ENCODE measurements around the gene EML3.

EML3 gene

GRCh38 chr11:62646825-62647608 lies 34.4 kb upstream of the EML3 start:
- H3K4me3 ChIP-seq (ENCODE audit: low read depth in 1 of 5, low read length in 5 of 5) = peak overlapping the region in 3 of 5 donors; percentile 28 to 95 (median 53)
- peak overlapping the region; percentile 96 for H3K27ac ChIP-seq (ENCODE audit: low read depth, low read length)
- H3K9me3 ChIP-seq (ENCODE audit: control insufficient read depth in 5 of 5, low read length in 5 of 5) = no peaks in the 10 kb centered on the region
- peaks cover 4 to 36% (median 29%) of the 10 kb centered on the region in 5 donors for H3K4me1 ChIP-seq (ENCODE audit: control insufficient read depth in 5 of 5, insufficient read depth in 5 of 5, low read length in 5 of 5)
- no peaks in the 10 kb centered on the region for H3K27me3 ChIP-seq (ENCODE audit: control insufficient read depth in 5 of 5, insufficient read depth in 4 of 5, low read length in 5 of 5)
- peak overlapping the region in 3 of 5 donors; percentile 37 to 64 (median 48) for H3K9ac ChIP-seq (ENCODE audit: low read length in 5 of 5)
- peaks cover 0 to 43% (median 34%) of the 10 kb centered on the region in 5 donors for H3K36me3 ChIP-seq (ENCODE audit: control insufficient read depth in 5 of 5, insufficient read depth in 5 of 5, low read length in 5 of 5)

DNA sequence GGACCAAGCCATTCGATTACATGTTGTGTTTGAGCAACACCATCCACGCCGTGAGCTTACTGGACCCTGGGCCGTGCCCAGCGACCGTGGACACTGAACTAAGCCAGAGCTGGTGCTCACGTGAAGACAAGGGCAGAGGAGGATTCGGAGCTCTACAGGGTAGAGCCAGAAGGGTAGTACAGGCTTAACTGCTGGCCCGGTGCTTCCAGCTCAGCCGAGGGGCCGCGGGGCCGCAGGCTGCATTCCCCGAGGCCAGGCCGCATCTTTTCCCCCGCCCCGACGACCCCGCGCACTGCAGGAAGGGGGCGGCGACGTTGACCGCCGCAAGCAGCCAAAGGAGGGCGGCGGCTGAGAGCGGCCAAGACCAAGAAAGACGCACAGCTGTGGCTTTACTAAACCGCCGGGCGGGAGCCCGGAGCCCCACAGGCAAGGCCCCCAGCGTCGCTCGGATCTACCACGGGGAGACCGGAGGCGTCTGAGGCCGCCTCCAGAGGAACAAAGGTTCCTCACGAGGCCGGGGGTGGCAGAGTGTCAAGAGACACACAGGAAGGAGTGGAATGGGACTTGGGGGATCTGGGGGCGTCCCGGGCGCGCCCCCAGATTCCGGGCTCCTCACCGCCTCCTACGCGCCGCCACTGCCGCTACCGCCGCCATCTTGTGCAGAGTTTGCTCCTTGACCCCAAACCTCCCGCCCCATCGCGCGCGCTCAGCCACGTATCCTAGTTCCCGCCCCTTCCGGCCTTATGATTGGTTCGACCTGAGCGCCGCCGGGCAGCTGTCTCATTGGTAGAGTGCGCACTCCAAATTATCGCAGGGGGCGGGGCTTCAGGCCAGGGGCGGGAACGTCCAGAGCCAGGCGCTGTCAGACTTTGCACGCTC lies 33.6 kb upstream of the EML3 start, which contains the start of gene GANAB:
GANAB (minus strand) TSS at position 668 of the 879 bp plus-strand sequence; CDS start at position 654, 14 bp downstream.
- H3K9me3 ChIP-seq (ENCODE audit: control insufficient read depth in 5 of 5, low read length in 5 of 5) = no peaks in the 10 kb centered on the region
- H3K36me3 ChIP-seq (ENCODE audit: control insufficient read depth in 5 of 5, insufficient read depth in 5 of 5, low read length in 5 of 5) = peaks cover 0 to 43% (median 34%) of the 10 kb centered on the region in 5 donors
- peak within 1 kb of the TSS; percentile 87 to 95 (median 90) for H3K4me3 ChIP-seq (ENCODE audit: low read depth in 1 of 5, low read length in 5 of 5)
- H3K27ac ChIP-seq (ENCODE audit: low read depth, low read length) = peak within 1 kb of the TSS; percentile 96
- H3K9ac ChIP-seq (ENCODE audit: low read length in 5 of 5) = peak within 1 kb of the TSS; percentile 94 to 99 (median 98)
- peaks cover 4 to 31% (median 23%) of the 10 kb centered on the region in 5 donors for H3K4me1 ChIP-seq (ENCODE audit: control insufficient read depth in 5 of 5, insufficient read depth in 5 of 5, low read length in 5 of 5)
- no peaks in the 10 kb centered on the region for H3K27me3 ChIP-seq (ENCODE audit: control insufficient read depth in 5 of 5, insufficient read depth in 4 of 5, low read length in 5 of 5)

- Histone ChIP-seq H3K4me1 (ENCODE audit: control insufficient read depth in 5 of 5, insufficient read depth in 5 of 5, low read length in 5 of 5) (peaks cover 4 to 32% (median 26%) of the 10 kb centered on the region in 5 donors), H3K36me3 (ENCODE audit: control insufficient read depth in 5 of 5, insufficient read depth in 5 of 5, low read length in 5 of 5) (peaks cover 0 to 43% (median 34%) of the 10 kb centered on the region in 5 donors), H3K27me3 (ENCODE audit: control insufficient read depth in 5 of 5, insufficient read depth in 4 of 5, low read length in 5 of 5) (no peaks in the 10 kb centered on the region), H3K9ac (ENCODE audit: low read length in 5 of 5) (peak overlapping the region; percentile 94 to 99 (median 98)), H3K27ac (ENCODE audit: low read depth, low read length) (peak overlapping the region; percentile 96), H3K4me3 (ENCODE audit: low read depth in 1 of 5, low read length in 5 of 5) (peak overlapping the region; percentile 87 to 95 (median 90)), H3K9me3 (ENCODE audit: control insufficient read depth in 5 of 5, low read length in 5 of 5) (no peaks in the 10 kb centered on the region)
Observed at GRCh38 chr11:62645671-62645945, 33.0 kb upstream of the EML3 start.

GRCh38 chr11:62644220-62644619 lies 31.6 kb upstream of the EML3 start:
- H3K27me3 ChIP-seq (ENCODE audit: control insufficient read depth in 5 of 5, insufficient read depth in 4 of 5, low read length in 5 of 5) = no peaks in the 10 kb centered on the region
- peak overlapping the region; percentile 16 for H3K27ac ChIP-seq (ENCODE audit: low read depth, low read length)
- peaks cover 0 to 41% (median 30%) of the 10 kb centered on the region in 5 donors for H3K36me3 ChIP-seq (ENCODE audit: control insufficient read depth in 5 of 5, insufficient read depth in 5 of 5, low read length in 5 of 5)
- peaks cover 4 to 32% (median 26%) of the 10 kb centered on the region in 5 donors for H3K4me1 ChIP-seq (ENCODE audit: control insufficient read depth in 5 of 5, insufficient read depth in 5 of 5, low read length in 5 of 5)
- H3K9ac ChIP-seq (ENCODE audit: low read length in 5 of 5) = peak overlapping the region in 2 of 5 donors; percentile 21 to 25
- H3K9me3 ChIP-seq (ENCODE audit: control insufficient read depth in 5 of 5, low read length in 5 of 5) = no peaks in the 10 kb centered on the region
- H3K4me3 ChIP-seq (ENCODE audit: low read depth in 1 of 5, low read length in 5 of 5) = no peak overlapping the region

GRCh38 chr11:62632492-62632891 lies 19.9 kb upstream of the EML3 start:
- H3K9ac ChIP-seq (ENCODE audit: low read length in 5 of 5) = no peak overlapping the region
- no peak overlapping the region for H3K27ac ChIP-seq (ENCODE audit: low read depth, low read length)
- no peaks in the 10 kb centered on the region for H3K27me3 ChIP-seq (ENCODE audit: control insufficient read depth in 5 of 5, insufficient read depth in 4 of 5, low read length in 5 of 5)
- H3K9me3 ChIP-seq (ENCODE audit: control insufficient read depth in 5 of 5, low read length in 5 of 5) = no peaks in the 10 kb centered on the region
- H3K36me3 ChIP-seq (ENCODE audit: control insufficient read depth in 5 of 5, insufficient read depth in 5 of 5, low read length in 5 of 5) = peaks cover 2 to 84% (median 80%) of the 10 kb centered on the region in 5 donors
- no peak overlapping the region for H3K4me3 ChIP-seq (ENCODE audit: low read depth in 1 of 5, low read length in 5 of 5)
- no peaks in the 10 kb centered on the region for H3K4me1 ChIP-seq (ENCODE audit: control insufficient read depth in 5 of 5, insufficient read depth in 5 of 5, low read length in 5 of 5)

- H3K4me1 ChIP-seq (ENCODE audit: control insufficient read depth in 5 of 5, insufficient read depth in 5 of 5, low read length in 5 of 5) = peaks cover 0 to 6% (median 2%) of the 10 kb centered on the region in 5 donors
- H3K36me3 ChIP-seq (ENCODE audit: control insufficient read depth in 5 of 5, insufficient read depth in 5 of 5, low read length in 5 of 5) = peaks cover 0 to 81% (median 73%) of the 10 kb centered on the region in 5 donors
- H3K9me3 ChIP-seq (ENCODE audit: control insufficient read depth in 5 of 5, low read length in 5 of 5) = no peaks in the 10 kb centered on the region
- no peak overlapping the region for H3K9ac ChIP-seq (ENCODE audit: low read length in 5 of 5)
- H3K27ac ChIP-seq (ENCODE audit: low read depth, low read length) = no peak overlapping the region
- H3K27me3 ChIP-seq (ENCODE audit: control insufficient read depth in 5 of 5, insufficient read depth in 4 of 5, low read length in 5 of 5) = no peaks in the 10 kb centered on the region
- no peak overlapping the region for H3K4me3 ChIP-seq (ENCODE audit: low read depth in 1 of 5, low read length in 5 of 5)
Observed at GRCh38 chr11:62627713-62628112, 15.1 kb upstream of the EML3 start.

DNA sequence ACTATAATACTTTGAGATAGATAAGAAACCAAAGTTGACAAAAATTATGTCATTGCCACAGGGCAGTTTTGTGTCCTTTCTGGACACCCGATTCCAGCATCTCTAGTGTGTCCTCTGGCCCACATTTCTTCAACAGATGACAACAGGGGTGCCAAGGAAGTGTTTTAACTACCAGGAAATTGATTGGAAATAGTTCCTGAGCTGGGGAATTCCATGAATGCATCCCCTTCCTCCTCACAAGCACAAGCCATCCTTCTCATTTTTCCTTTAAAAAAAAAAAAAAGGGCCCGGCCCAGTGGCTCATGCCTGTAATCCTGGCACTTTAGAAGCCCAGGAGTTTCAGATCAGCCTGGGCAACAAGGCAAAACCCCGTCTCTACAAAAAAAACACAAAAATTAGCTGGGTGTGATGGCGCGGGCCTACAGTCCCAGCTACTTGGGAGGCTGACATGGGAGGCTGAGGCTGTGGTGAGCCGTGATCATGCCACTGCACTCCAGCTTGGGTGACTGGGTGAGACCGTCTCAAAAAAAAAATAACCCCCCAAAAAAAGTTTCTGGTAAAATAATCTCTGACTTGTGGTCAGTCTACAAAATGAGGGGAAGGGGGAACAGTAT lies 10.0 kb upstream of the EML3 start:
- Histone ChIP-seq H3K9me3 (ENCODE audit: control insufficient read depth in 5 of 5, low read length in 5 of 5) (no peaks in the 10 kb centered on the region), H3K4me3 (ENCODE audit: low read depth in 1 of 5, low read length in 5 of 5) (peak overlapping the region; percentile 64 to 92 (median 86)), H3K27me3 (ENCODE audit: control insufficient read depth in 5 of 5, insufficient read depth in 4 of 5, low read length in 5 of 5) (no peaks in the 10 kb centered on the region), H3K4me1 (ENCODE audit: control insufficient read depth in 5 of 5, insufficient read depth in 5 of 5, low read length in 5 of 5) (peaks cover 8 to 26% (median 23%) of the 10 kb centered on the region in 5 donors), H3K9ac (ENCODE audit: low read length in 5 of 5) (peak overlapping the region; percentile 35 to 84 (median 71)), H3K36me3 (ENCODE audit: control insufficient read depth in 5 of 5, insufficient read depth in 5 of 5, low read length in 5 of 5) (peaks cover 0 to 31% (median 27%) of the 10 kb centered on the region in 5 donors), H3K27ac (ENCODE audit: low read depth, low read length) (peak overlapping the region; percentile 95)

DNA sequence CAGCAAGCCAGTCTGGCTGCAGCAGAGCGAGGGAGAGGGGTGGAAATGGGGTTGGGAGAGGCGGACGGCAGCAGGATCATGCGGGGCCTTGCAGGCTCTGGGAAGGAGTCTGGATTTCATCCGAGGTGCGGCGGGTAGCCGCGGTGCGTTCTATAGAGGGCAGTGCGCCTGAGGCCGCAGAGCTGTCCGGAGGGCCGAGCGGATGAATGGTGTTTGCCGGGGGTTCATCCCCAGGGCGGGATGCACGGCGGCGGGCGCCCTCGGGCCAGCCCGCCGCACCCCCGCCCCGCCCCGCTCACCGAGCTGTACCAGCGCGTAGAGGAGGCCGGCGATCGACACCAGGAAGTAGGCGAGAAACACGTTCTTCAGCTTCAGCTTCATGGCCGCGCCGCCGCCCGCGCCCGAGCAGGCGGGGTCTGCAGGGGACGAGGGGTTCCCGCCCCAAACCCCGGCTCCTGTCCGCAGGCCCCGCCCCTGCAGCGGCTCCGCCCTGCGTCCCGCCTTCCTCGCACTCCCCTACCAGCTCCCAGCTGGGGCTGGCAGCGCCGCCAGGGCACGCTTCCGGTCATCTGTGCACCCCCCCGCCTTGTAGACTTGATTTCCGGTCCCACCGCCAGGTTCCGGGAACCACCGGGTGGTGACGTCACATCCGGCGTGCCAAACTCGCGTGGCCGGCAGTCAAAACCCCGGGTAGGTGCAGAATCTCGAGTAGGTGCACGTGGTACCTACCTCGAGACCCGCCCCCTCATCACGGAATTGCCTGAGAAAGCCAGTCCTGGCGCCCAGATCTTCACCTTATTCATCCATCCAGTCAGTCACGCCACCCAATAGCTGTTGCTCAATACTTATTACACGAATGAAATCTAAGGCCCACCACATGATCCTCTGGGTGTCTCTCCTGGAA lies 9.2 kb upstream of the EML3 start, which contains the start of gene B3GAT3:
B3GAT3 (minus strand) TSS at position 420 of the 904 bp plus-strand sequence; CDS start at position 381, 39 bp downstream.
- H3K36me3 ChIP-seq (ENCODE audit: control insufficient read depth in 5 of 5, insufficient read depth in 5 of 5, low read length in 5 of 5) = peaks cover 0 to 30% (median 25%) of the 10 kb centered on the region in 5 donors
- peak within 1 kb of the TSS; percentile 95 for H3K27ac ChIP-seq (ENCODE audit: low read depth, low read length)
- H3K9me3 ChIP-seq (ENCODE audit: control insufficient read depth in 5 of 5, low read length in 5 of 5) = no peaks in the 10 kb centered on the region

More for the DNA sequence above, 9.2 kb upstream of the EML3 start, which contains the start of gene B3GAT3:
- H3K4me1 ChIP-seq (ENCODE audit: control insufficient read depth in 5 of 5, insufficient read depth in 5 of 5, low read length in 5 of 5) = peaks cover 8 to 26% (median 23%) of the 10 kb centered on the region in 5 donors
- H3K4me3 ChIP-seq (ENCODE audit: low read depth in 1 of 5, low read length in 5 of 5) = peak within 1 kb of the TSS; percentile 67 to 92 (median 90)
- H3K27me3 ChIP-seq (ENCODE audit: control insufficient read depth in 5 of 5, insufficient read depth in 4 of 5, low read length in 5 of 5) = no peaks in the 10 kb centered on the region
- peak within 1 kb of the TSS; percentile 83 to 97 (median 87) for H3K9ac ChIP-seq (ENCODE audit: low read length in 5 of 5)

All from subcutaneous abdominal adipose tissue (tissue), 5 donors.